Activated CD8-positive, alpha-beta T cell treated with anti-CD3 and anti-CD28 coated beads for 36 hours (primary cell): ENCODE results near the gene FOXP2. TPM values are rescaled to one million over a fixed set of nuclear protein-coding genes. Genes with fewer than 3 reads are reported as not detected.
"Not testable (repeated sequence)": the region's sequence is repeated elsewhere in the genome, so short reads cannot be mapped to it uniquely, and the experiment has no call there.

Experiments used
- ATAC-seq: fragments of 200-7000 bp; cut with Tn5 transposase; one replicate; pipeline ENCODE4 v1.10.0; 2021; ENCODE audit warnings: mild to moderate bottlenecking, moderate library complexity
- CTCF ChIA-PET: fragments of 350-600 bp; sonication (Branson Sonifier 250); formaldehyde crosslinking; loops from one replicate; lab custom pipeline; 2021; ENCODE audit warnings: antibody characterized with exemption; lab: Charles Lee
- POLR2A ChIA-PET: fragments of 350-600 bp; sonication (Branson Sonifier 250); formaldehyde crosslinking; loops from one replicate; lab custom pipeline; 2021; ENCODE audit warnings: antibody characterized with exemption; lab: Charles Lee
- DNase-seq: peaks from one replicate; pipeline ENCODE4 v3.0.0-alpha.2; 2020
- H3K27ac Mint-ChIP-seq: one replicate; pipeline ENCODE4 v1.8.0; 2021; ENCODE audit warnings: mild to moderate bottlenecking, mixed read lengths
- H3K27me3 Mint-ChIP-seq: one replicate; pipeline ENCODE4 v1.8.0; 2021; ENCODE audit warnings: mixed read lengths
- H3K36me3 Mint-ChIP-seq: one replicate; pipeline ENCODE4 v1.8.0; 2021; ENCODE audit warnings: low read depth, mixed read lengths
- H3K4me1 Mint-ChIP-seq: one replicate; pipeline ENCODE4 v1.8.0; 2021; ENCODE audit warnings: low read depth, mixed read lengths
- H3K4me3 Mint-ChIP-seq: one replicate; pipeline ENCODE4 v1.8.0; 2021; ENCODE audit warnings: mild to moderate bottlenecking, moderate library complexity, mixed read lengths
- H3K9me3 Mint-ChIP-seq: one replicate; pipeline ENCODE4 v1.8.0; 2021; ENCODE audit warnings: mixed read lengths
- intact Hi-C: fragments of 100-400 bp; cut with micrococcal nuclease; formaldehyde crosslinking; loops from one replicate; pipeline ENCODE4 v1.10.0; 2022
- total RNA-seq, 2 experiments: library from RNA; stranded (reverse); gene quantifications; one replicate each; pipeline ENCODE4 v1.2.3, GENCODE V29; 2021
- TF ChIP-seq, protein P1 (sequence below): fragments of 200-600 bp; IDR thresholded peaks from one replicate; pipeline ENCODE4 v1.8.0; 2022; ENCODE audit warnings: antibody characterized with exemption, mild to moderate bottlenecking

FOXP2 gene
- total RNA-seq, 2 experiments from 2014 or later = not detected

DNA sequence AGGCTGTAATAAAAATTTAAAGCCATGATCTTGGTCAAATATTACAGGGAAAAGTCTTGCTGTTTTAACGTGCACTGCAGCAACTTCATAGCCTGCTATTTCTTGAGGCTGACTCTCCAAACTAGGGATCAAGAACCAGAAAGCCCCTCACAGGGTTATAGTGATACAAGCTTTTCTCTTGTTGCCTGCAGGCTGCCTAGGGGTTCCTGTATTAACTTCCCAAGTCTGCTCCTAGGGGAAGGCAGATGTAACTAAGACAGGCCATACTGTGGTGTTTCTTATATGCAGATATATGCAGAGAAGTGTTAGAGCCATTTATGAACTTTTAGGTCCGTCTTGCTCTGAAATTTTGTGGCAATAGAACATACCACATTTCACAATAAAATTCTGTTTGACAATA is 175.7 kb downstream of the FOXP2 start:
- DNase-seq (no peak), ATAC-seq (no peak)
- ChIA-PET CTCF (no interaction called here), POLR2A (no interaction called here)
- Mint-ChIP-seq H3K4me1 (no peaks in the 10 kb centered on the region), H3K27ac (no peak overlapping the region), H3K27me3 (no peaks in the 10 kb centered on the region), H3K36me3 (no peaks in the 10 kb centered on the region), H3K9me3 (no peaks in the 10 kb centered on the region), H3K4me3 (no peak overlapping the region)
- intact Hi-C loops = no loop called here
- TF ChIP-seq, protein P1, sequence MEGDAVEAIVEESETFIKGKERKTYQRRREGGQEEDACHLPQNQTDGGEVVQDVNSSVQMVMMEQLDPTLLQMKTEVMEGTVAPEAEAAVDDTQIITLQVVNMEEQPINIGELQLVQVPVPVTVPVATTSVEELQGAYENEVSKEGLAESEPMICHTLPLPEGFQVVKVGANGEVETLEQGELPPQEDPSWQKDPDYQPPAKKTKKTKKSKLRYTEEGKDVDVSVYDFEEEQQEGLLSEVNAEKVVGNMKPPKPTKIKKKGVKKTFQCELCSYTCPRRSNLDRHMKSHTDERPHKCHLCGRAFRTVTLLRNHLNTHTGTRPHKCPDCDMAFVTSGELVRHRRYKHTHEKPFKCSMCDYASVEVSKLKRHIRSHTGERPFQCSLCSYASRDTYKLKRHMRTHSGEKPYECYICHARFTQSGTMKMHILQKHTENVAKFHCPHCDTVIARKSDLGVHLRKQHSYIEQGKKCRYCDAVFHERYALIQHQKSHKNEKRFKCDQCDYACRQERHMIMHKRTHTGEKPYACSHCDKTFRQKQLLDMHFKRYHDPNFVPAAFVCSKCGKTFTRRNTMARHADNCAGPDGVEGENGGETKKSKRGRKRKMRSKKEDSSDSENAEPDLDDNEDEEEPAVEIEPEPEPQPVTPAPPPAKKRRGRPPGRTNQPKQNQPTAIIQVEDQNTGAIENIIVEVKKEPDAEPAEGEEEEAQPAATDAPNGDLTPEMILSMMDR = no peak

DNA sequence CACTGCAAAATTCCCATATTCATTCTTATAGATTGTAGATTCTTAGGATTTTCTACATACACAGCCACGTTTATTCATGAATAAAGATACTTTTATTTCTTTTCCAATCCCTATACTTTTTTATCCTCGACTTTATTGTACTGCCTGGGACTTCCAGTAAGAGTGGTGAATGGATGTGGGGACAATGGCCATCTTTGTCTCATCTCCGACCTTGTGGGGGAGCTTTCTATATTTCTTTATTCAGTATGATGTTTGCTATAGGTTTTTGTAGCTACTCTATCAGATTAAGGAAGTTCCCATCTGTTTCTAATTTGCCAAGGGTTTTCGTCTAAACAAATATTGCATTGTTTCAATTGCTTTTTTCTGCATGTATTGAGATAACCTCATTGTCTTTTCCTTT is 184.3 kb downstream of the FOXP2 start:
- Mint-ChIP-seq H3K27ac (no peak overlapping the region), H3K27me3 (no peaks in the 10 kb centered on the region), H3K9me3 (no peaks in the 10 kb centered on the region), H3K4me1 (no peaks in the 10 kb centered on the region), H3K36me3 (no peaks in the 10 kb centered on the region), H3K4me3 (no peak overlapping the region)
- CTCF ChIA-PET = no interaction called here
- TF ChIP-seq, protein P1 = no peak
- DNase-seq (no peak), ATAC-seq (no peak)
- intact Hi-C loops = no loop called here
- POLR2A ChIA-PET = no interaction called here

DNA sequence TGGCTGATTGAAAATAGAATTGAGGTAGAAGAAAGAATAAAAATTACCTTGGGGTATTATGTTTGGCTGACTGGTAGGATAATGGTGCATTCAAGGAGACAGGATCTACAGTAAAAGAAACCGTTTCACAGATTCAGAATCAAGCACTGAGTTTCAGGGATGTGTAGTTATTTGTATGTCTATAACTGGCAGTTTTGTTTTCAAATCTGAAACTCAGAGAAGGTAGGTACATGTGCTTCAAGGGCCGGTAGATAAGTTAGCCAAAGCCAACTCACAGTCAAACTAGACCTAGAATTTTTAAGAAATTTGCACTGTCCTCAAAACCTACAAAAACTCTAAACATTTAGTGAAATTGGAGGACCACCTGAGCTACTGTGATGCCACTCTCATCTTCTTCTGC is 191.5 kb downstream of the FOXP2 start:
- DNase-seq = no peak
- intact Hi-C loops = no loop called here
- H3K4me3 Mint-ChIP-seq = no peak overlapping the region
- no peaks in the 10 kb centered on the region for H3K36me3 Mint-ChIP-seq
- ChIA-PET CTCF (no interaction called here), POLR2A (no interaction called here)
- no peaks in the 10 kb centered on the region for H3K27me3 Mint-ChIP-seq
- TF ChIP-seq, protein P1 = no peak
- no peaks in the 10 kb centered on the region for H3K9me3 Mint-ChIP-seq
- no peak overlapping the region for H3K27ac Mint-ChIP-seq
- no peak for ATAC-seq
- H3K4me1 Mint-ChIP-seq = no peaks in the 10 kb centered on the region

DNA sequence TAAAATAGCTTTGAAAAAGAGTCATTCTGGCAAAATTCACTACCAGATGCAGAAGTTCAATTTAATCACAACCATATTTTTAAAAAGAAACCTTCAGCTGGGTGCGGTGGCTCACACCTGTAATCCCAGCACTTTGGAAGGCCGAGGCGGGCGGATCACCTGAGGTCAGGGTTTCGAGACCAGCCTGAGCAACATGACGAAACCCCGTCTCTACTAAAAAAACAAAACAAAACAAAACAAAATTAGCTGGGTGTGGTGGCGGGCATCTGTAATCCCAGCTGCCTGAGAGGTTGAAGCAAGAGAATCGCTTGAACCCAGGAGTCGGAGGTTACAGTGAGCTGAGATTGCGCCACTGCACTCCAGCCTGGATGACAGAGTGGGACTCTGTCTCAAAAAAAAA is 194.2 kb downstream of the FOXP2 start:
- H3K9me3 Mint-ChIP-seq, H3K4me3 Mint-ChIP-seq, H3K27me3 Mint-ChIP-seq, intact Hi-C loops, ATAC-seq, DNase-seq, POLR2A ChIA-PET, H3K4me1 Mint-ChIP-seq, CTCF ChIA-PET, H3K27ac Mint-ChIP-seq, H3K36me3 Mint-ChIP-seq: not testable (repeated sequence)

DNA sequence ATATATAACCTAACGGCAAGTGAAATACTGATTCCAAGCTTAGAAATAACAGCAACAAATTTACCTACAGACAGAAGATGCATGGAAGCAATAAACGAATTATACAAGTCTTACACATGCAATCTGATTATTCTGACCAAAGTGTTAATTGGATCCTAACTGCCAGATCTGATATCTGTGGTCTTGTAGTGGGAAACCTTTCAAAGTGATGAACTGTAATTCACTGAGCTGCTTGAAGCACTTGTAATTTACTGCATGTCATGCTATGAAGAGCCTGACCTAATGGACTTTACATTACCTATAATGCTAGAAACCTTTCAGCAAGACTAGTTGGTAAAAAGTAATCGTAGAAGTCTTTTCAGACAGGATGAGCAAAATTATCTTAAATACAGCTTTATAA is 205.6 kb downstream of the FOXP2 start:
- no peaks in the 10 kb centered on the region for H3K27me3 Mint-ChIP-seq

More for the DNA sequence above, 205.6 kb downstream of the FOXP2 start:
- Mint-ChIP-seq H3K4me1 (no peaks in the 10 kb centered on the region), H3K9me3 (no peaks in the 10 kb centered on the region), H3K36me3 (no peaks in the 10 kb centered on the region), H3K27ac (no peak overlapping the region), H3K4me3 (no peak overlapping the region)
- no peak for ATAC-seq
- DNase-seq = no peak
- intact Hi-C loops = no loop called here
- TF ChIP-seq, protein P1 = no peak
- POLR2A ChIA-PET = no interaction called here
- CTCF ChIA-PET = no interaction called here
